BLaER1 treated with 17β-estradiol and CSF1 and Interleukin-3, amounts not matched to agents 10 nM and 100 nM (cell line): ENCODE measurements around the gene NFE2L2.

Source experiments
- H3K27ac ChIP-seq, 11 experiments: shearing (Covaris generic); formaldehyde crosslinking; 2 replicates each; pipeline ENCODE4 v1.8.1; 2022
- H3K27me3 ChIP-seq, 11 experiments: shearing (Covaris generic); formaldehyde crosslinking; 2 replicates each; pipeline ENCODE4 v1.8.1; 2022
- H3K36me3 ChIP-seq, 11 experiments: shearing (Covaris generic); formaldehyde crosslinking; 2 replicates each; pipeline ENCODE4 v1.8.1; 2022
- H3K4me1 ChIP-seq, 10 experiments: shearing (Covaris generic); formaldehyde crosslinking; 2 replicates each; pipeline ENCODE4 v1.8.1; 2022
- H3K4me2 ChIP-seq, 11 experiments: shearing (Covaris generic); formaldehyde crosslinking; 2 replicates each; pipeline ENCODE4 v1.8.1; 2022
- H3K4me3 ChIP-seq, 10 experiments: shearing (Covaris generic); formaldehyde crosslinking; 2 replicates each; pipeline ENCODE4 v1.8.1; 2022
- H3K9ac ChIP-seq, 11 experiments: shearing (Covaris generic); formaldehyde crosslinking; 2 replicates each; pipeline ENCODE4 v1.8.1; 2022
- H3K9me3 ChIP-seq, 11 experiments: shearing (Covaris generic); formaldehyde crosslinking; replicated peaks in 1 of 11; 2 replicates each; pipeline ENCODE4 v1.8.1; 2022
- H4K20me1 ChIP-seq, 11 experiments: shearing (Covaris generic); formaldehyde crosslinking; 2 replicates each; pipeline ENCODE4 v1.8.1; 2022
- Cebpa-rat ChIP-seq, 11 experiments: shearing (Covaris generic); IDR thresholded peaks; 2 replicates each; pipeline ENCODE4 v1.8.1; 2022

NFE2L2 gene

GRCh38 chr2:177298191-177298590 lies 33.7 kb upstream of the NFE2L2 start:
- Histone ChIP-seq H3K4me1 (peaks cover 0 to 27% (median 12%) of the 10 kb centered on the region in 10 experiments; a peak in 14 of 20 replicates), H3K27me3 (no peaks in the 10 kb centered on the region), H3K9me3 (no peaks in the 10 kb centered on the region), H3K36me3 (no peaks in the 10 kb centered on the region), H4K20me1 (no peaks in the 10 kb centered on the region), H3K27ac (no peak overlapping the region), H3K4me2 (peak overlapping the region in 1 of 11 experiments; percentile 2; a peak in 1 of 22 replicates), H3K9ac (peak overlapping the region in 2 of 11 experiments; percentile 9 to 17; a peak in 1 of 22 replicates), H3K4me3 (no peak overlapping the region)
- TF ChIP-seq Cebpa-rat (IDR thresholded peaks at IDR 0.05) = no peak

- H4K20me1 ChIP-seq = no peaks in the 10 kb centered on the region
- no peaks in the 10 kb centered on the region for H3K9me3 ChIP-seq
- H3K4me2 ChIP-seq = peak overlapping the region in 7 of 11 experiments; percentile 0 to 74 (median 54); a peak in 9 of 22 replicates
- no peak overlapping the region for H3K9ac ChIP-seq
- no peak overlapping the region for H3K4me3 ChIP-seq
- peaks cover 0 to 35% (median 15%) of the 10 kb centered on the region in 10 experiments; a peak in 14 of 20 replicates for H3K4me1 ChIP-seq
- TF ChIP-seq Cebpa-rat (IDR thresholded peaks at IDR 0.05) = no peak
- no peaks in the 10 kb centered on the region for H3K27me3 ChIP-seq
- H3K27ac ChIP-seq = peak overlapping the region in 4 of 11 experiments; percentile 18 to 57 (median 44); a peak in 5 of 22 replicates
- H3K36me3 ChIP-seq = no peaks in the 10 kb centered on the region
These were observed 31.5 kb upstream of the NFE2L2 start for GRCh38 chr2:177296040-177296439.

- TF ChIP-seq Cebpa-rat (IDR thresholded peaks at IDR 0.05) = no peak
- Histone ChIP-seq H3K27me3 (no peaks in the 10 kb centered on the region), H3K9ac (peak overlapping the region in 2 of 11 experiments; percentile 20 to 43; a peak in 1 of 22 replicates), H3K27ac (peak overlapping the region in 8 of 11 experiments; percentile 10 to 57 (median 26); a peak in 9 of 22 replicates), H4K20me1 (no peaks in the 10 kb centered on the region), H3K36me3 (no peaks in the 10 kb centered on the region), H3K4me1 (peaks cover 3 to 41% (median 20%) of the 10 kb centered on the region in 10 experiments; a peak in 19 of 20 replicates), H3K9me3 (no peaks in the 10 kb centered on the region), H3K4me2 (peak overlapping the region in 7 of 11 experiments; percentile 0 to 74 (median 54); a peak in 12 of 22 replicates), H3K4me3 (no peak overlapping the region)
These were observed 31.0 kb upstream of the NFE2L2 start for GRCh38 chr2:177295484-177295883.

- Histone ChIP-seq H3K9ac (no peak overlapping the region), H3K27me3 (no peaks in the 10 kb centered on the region), H3K4me3 (no peak overlapping the region), H4K20me1 (no peaks in the 10 kb centered on the region), H3K27ac (no peak overlapping the region), H3K36me3 (no peaks in the 10 kb centered on the region), H3K9me3 (no peaks in the 10 kb centered on the region), H3K4me1 (peaks cover 11 to 54% (median 38%) of the 10 kb centered on the region in 10 experiments), H3K4me2 (no peak overlapping the region; a peak in 1 of 22 replicates)
- no peak for TF ChIP-seq Cebpa-rat (IDR thresholded peaks at IDR 0.05)
These were observed 27.2 kb upstream of the NFE2L2 start for GRCh38 chr2:177291701-177292100.

GRCh38 chr2:177289824-177290628 lies 25.5 kb upstream of the NFE2L2 start:
- no peaks in the 10 kb centered on the region for H3K9me3 ChIP-seq
- H3K4me2 ChIP-seq = peak overlapping the region; percentile 29 to 80 (median 60)
- peak overlapping the region in 2 of 11 experiments; percentile 10 to 29; a peak in 1 of 22 replicates for H3K9ac ChIP-seq
- no peaks in the 10 kb centered on the region for H3K27me3 ChIP-seq
- no peaks in the 10 kb centered on the region for H3K36me3 ChIP-seq
- peaks cover 16 to 54% (median 41%) of the 10 kb centered on the region in 10 experiments for H3K4me1 ChIP-seq
- peak overlapping the region in 8 of 11 experiments; percentile 19 to 65 (median 48); a peak in 15 of 22 replicates for H3K27ac ChIP-seq
- H3K4me3 ChIP-seq = no peak overlapping the region
- TF ChIP-seq Cebpa-rat (IDR thresholded peaks at IDR 0.05) = no peak
- H4K20me1 ChIP-seq = no peaks in the 10 kb centered on the region

- no peaks in the 10 kb centered on the region for H3K9me3 ChIP-seq
These were observed 23.3 kb upstream of the NFE2L2 start for GRCh38 chr2:177287814-177288213.

GRCh38 chr2:177285892-177286715 lies 21.6 kb upstream of the NFE2L2 start:
- peaks cover 48 to 84% (median 72%) of the 10 kb centered on the region in 10 experiments for H3K4me1 ChIP-seq
- H4K20me1 ChIP-seq = no peaks in the 10 kb centered on the region
- TF ChIP-seq Cebpa-rat (IDR thresholded peaks at IDR 0.05) = no peak
- H3K27ac ChIP-seq = peak overlapping the region in 5 of 11 experiments; percentile 9 to 51 (median 40); a peak in 5 of 22 replicates
- H3K4me2 ChIP-seq = peak overlapping the region in 10 of 11 experiments; percentile 16 to 81 (median 54); a peak in 16 of 22 replicates
- H3K9me3 ChIP-seq = no peaks in the 10 kb centered on the region
- H3K4me3 ChIP-seq = no peak overlapping the region
- no peaks in the 10 kb centered on the region for H3K27me3 ChIP-seq
- no peak overlapping the region for H3K9ac ChIP-seq
- H3K36me3 ChIP-seq = no peaks in the 10 kb centered on the region

More at GRCh38 chr2:177287814-177288213, 23.3 kb upstream of the NFE2L2 start:
- no peak overlapping the region for H3K9ac ChIP-seq
- H4K20me1 ChIP-seq = no peaks in the 10 kb centered on the region
- H3K4me1 ChIP-seq = peaks cover 31 to 70% (median 60%) of the 10 kb centered on the region in 10 experiments
- TF ChIP-seq Cebpa-rat (IDR thresholded peaks at IDR 0.05) = no peak
- H3K27me3 ChIP-seq = no peaks in the 10 kb centered on the region
- H3K4me3 ChIP-seq = no peak overlapping the region
- peak overlapping the region in 4 of 11 experiments; percentile 4 to 31 (median 14); a peak in 2 of 22 replicates for H3K4me2 ChIP-seq
- no peaks in the 10 kb centered on the region for H3K36me3 ChIP-seq
- no peak overlapping the region for H3K27ac ChIP-seq

GRCh38 chr2:177284531-177284930 lies 20.0 kb upstream of the NFE2L2 start:
- Histone ChIP-seq H3K4me2 (peak overlapping the region in 8 of 11 experiments; percentile 19 to 81 (median 56); a peak in 12 of 22 replicates), H3K27ac (peak overlapping the region in 8 of 11 experiments; percentile 12 to 51 (median 31); a peak in 12 of 22 replicates), H3K9ac (no peak overlapping the region), H3K4me1 (peaks cover 52 to 84% (median 73%) of the 10 kb centered on the region in 10 experiments), H3K9me3 (no peaks in the 10 kb centered on the region), H3K4me3 (no peak overlapping the region), H4K20me1 (no peaks in the 10 kb centered on the region), H3K27me3 (no peaks in the 10 kb centered on the region), H3K36me3 (no peaks in the 10 kb centered on the region)
- no peak for TF ChIP-seq Cebpa-rat (IDR thresholded peaks at IDR 0.05)
